Panc1 (cell line): ENCODE data around the gene TRIM37. TPM values are rescaled to one million over a fixed set of nuclear protein-coding genes. Genes with fewer than 3 reads are reported as not detected.

Experiments
- ATAC-seq: fragments of 200-7000 bp; cut with Tn5 transposase; 2 replicates; pipeline ENCODE4 v1.9.1; 2020; ENCODE audit warnings: mild to moderate bottlenecking, moderate library complexity
- BruUV-seq: library from RNA; stranded (reverse); fragments of 400-500 nt; replicated peaks from 2 replicates; lab custom pipeline; 2021; lab: Mats Ljungman, UMichigan
- CTCF ChIA-PET: fragments of 300-600 bp; sonication (Branson Sonifier 250); formaldehyde crosslinking; loops from one replicate; lab custom pipeline; 2022; ENCODE audit warnings: antibody characterized with exemption; lab: Charles Lee
- POLR2A ChIA-PET: fragments of 300-600 bp; sonication (Branson Sonifier 250); formaldehyde crosslinking; loops from one replicate; lab custom pipeline; 2022; ENCODE audit warnings: antibody characterized with exemption; lab: Charles Lee
- DNase-seq: peaks from one replicate; pipeline ENCODE4 v3.0.0-alpha.2; 2010; ENCODE audit warnings: low read depth, low spot score
- H3K27ac ChIP-seq: 2 replicates; pipeline ENCODE4 v1.5.1; 2011; ENCODE audit warnings: mild to moderate bottlenecking, low read length, inconsistent platforms
- H3K27me3 ChIP-seq: fragments of 200-500 bp; sonication (Bioruptor generic); 2 replicates; pipeline ENCODE4 v1.6.0; 2014; ENCODE audit warnings: low read length, inconsistent platforms; ENCODE audit not compliant: control insufficient read depth, insufficient read depth
- H3K36me3 ChIP-seq: fragments of 200-500 bp; sonication (Bioruptor generic); 2 replicates; pipeline ENCODE4 v1.5.1; 2014; ENCODE audit warnings: inconsistent platforms, mild to moderate bottlenecking, low read length, moderate library complexity; ENCODE audit not compliant: control insufficient read depth, insufficient read depth
- H3K4me1 ChIP-seq: 2 replicates; pipeline ENCODE4 v1.5.1; 2011; ENCODE audit warnings: inconsistent platforms, mild to moderate bottlenecking, low read length, moderate library complexity; ENCODE audit not compliant: control insufficient read depth, insufficient read depth
- H3K4me3 ChIP-seq, 2 experiments: 2 replicates each; pipeline ENCODE4 v1.5.1; 2011 to 2012; ENCODE audit warnings: low read depth in 2 of 2, low read length in 2 of 2, mild to moderate bottlenecking in 2 of 2, inconsistent platforms in 1 of 2, moderate library complexity in 1 of 2
- H3K9me3 ChIP-seq: fragments of 200-500 bp; sonication (Bioruptor generic); 2 replicates; pipeline ENCODE4 v1.5.1; 2014; ENCODE audit warnings: low read depth, mild to moderate bottlenecking, inconsistent platforms, low read length, moderate library complexity; ENCODE audit not compliant: control insufficient read depth, insufficient read depth
- CTCF ChIP-seq: fragments of 450-650 bp; IDR thresholded peaks from 2 replicates; pipeline ENCODE4 v1.5.1; 2017; ENCODE audit warnings: mild to moderate bottlenecking
- POLR2AphosphoS5 ChIP-seq: IDR thresholded peaks from 2 replicates; pipeline ENCODE4 v1.6.1; 2012; ENCODE audit warnings: mild to moderate bottlenecking, low read depth, low read length, moderate library complexity
- REST ChIP-seq, 2 experiments: IDR thresholded peaks; 2 replicates each; pipeline ENCODE4 v1.6.1; 2011 to 2012; ENCODE audit warnings: low read depth in 2 of 2, control low read depth in 1 of 2, low read length in 1 of 2, mild to moderate bottlenecking in 1 of 2, moderate library complexity in 1 of 2; ENCODE audit not compliant: insufficient read depth in 1 of 2
- SIN3A ChIP-seq: IDR thresholded peaks from 2 replicates; pipeline ENCODE4 v1.6.1; 2012; ENCODE audit warnings: low read depth, mild to moderate bottlenecking, low read length, moderate library complexity, borderline replicate concordance; ENCODE audit not compliant: insufficient read depth
- TCF7L2 ChIP-seq: IDR thresholded peaks from 2 replicates; pipeline ENCODE4 v1.6.1; 2011; ENCODE audit warnings: mild to moderate bottlenecking, low read depth, low read length, inconsistent platforms
- in situ Hi-C: cut with HindIII; loops from 2 replicates; pipeline ENCODE4 v1.10.0; 2016; ENCODE audit warnings: low sequenced_read_pairs, low pct_unique_long_range_greater_than_20kb
- intact Hi-C: fragments of 100-400 bp; cut with micrococcal nuclease; formaldehyde crosslinking; loops from one replicate; pipeline ENCODE4 v1.10.0; 2022; ENCODE audit not compliant: unreplicated experiment
- total RNA-seq: library from RNA; stranded (reverse); gene quantifications from one replicate; pipeline ENCODE4 v1.2.1, GENCODE V29; 2021; ENCODE audit not compliant: unreplicated experiment

TRIM37 gene
- total RNA-seq, 1 experiment from 2014 or later: 43.3 TPM

- in situ Hi-C loops (no loop called here), intact Hi-C loops (no loop called here)
- ChIA-PET CTCF (no interaction called here), POLR2A (no interaction called here)
- H3K4me1 ChIP-seq: no peaks in the 10 kb centered on the region
- no peaks in the 10 kb centered on the region for H3K9me3 ChIP-seq
- no peak for ATAC-seq
- no peak for DNase-seq
- H3K36me3 ChIP-seq: peaks cover 7% of the 10 kb centered on the region
- TF ChIP-seq TCF7L2: no peak
- no peak for TF ChIP-seq POLR2AphosphoS5
- TF ChIP-seq CTCF: no peak
- TF ChIP-seq REST (IDR thresholded peaks at IDR 0.05; ENCODE audit: insufficient read depth in 1 of 2, low read depth in 2 of 2, low read length in 1 of 2): no peak
- no peak for TF ChIP-seq SIN3A
- H3K27ac ChIP-seq: no peak overlapping the region
- H3K4me3 ChIP-seq: no peak overlapping the region
- BruUV-seq: no TSS peak
- H3K27me3 ChIP-seq: no peaks in the 10 kb centered on the region
Measured at GRCh38 chr17:58996968-58997367, 109.7 kb downstream of the TRIM37 start.

GRCh38 chr17:58995247-58995940, 111.3 kb downstream of the TRIM37 start:
- no peak for DNase-seq
- Histone ChIP-seq H3K4me1 (no peaks in the 10 kb centered on the region), H3K27ac (no peak overlapping the region), H3K36me3 (peaks cover 5% of the 10 kb centered on the region), H3K9me3 (no peaks in the 10 kb centered on the region), H3K27me3 (no peaks in the 10 kb centered on the region), H3K4me3 (no peak overlapping the region)
- intact Hi-C loops (no loop called here), in situ Hi-C loops (no loop called here)
- ChIA-PET POLR2A (no interaction called here), CTCF (no interaction called here)
- BruUV-seq: no TSS peak
- ATAC-seq: no peak
- TF ChIP-seq REST (IDR thresholded peaks at IDR 0.05; ENCODE audit: insufficient read depth in 1 of 2, low read depth in 2 of 2, low read length in 1 of 2) (no peak), SIN3A (no peak), POLR2AphosphoS5 (no peak), CTCF (no peak), TCF7L2 (no peak)
